Transverse colon (tissue), 3 donors: ENCODE measurements around the gene MACROD1.

Experiments
- EP300 ChIP-seq: sonication (generic); formaldehyde crosslinking; IDR thresholded peaks from one replicate; pipeline ENCODE4 v1.6.1; 2017; ENCODE audit warnings: antibody characterized with exemption, low read depth
- POLR2A ChIP-seq: fragments of 450-650 bp; IDR thresholded peaks from one replicate; pipeline ENCODE4 v1.6.1; 2016; ENCODE audit warnings: antibody characterized with exemption, mild to moderate bottlenecking, moderate library complexity
- TF ChIP-seq, protein P1 (sequence below), 5 experiments: fragments of 200-600 bp in 3 of 5; fragments of 450-650 bp in 2 of 5; sonication (generic) in 3 of 5; IDR thresholded peaks; 1 replicate in 2 of 5; 2 replicates in 3 of 5; pipeline ENCODE4 v1.5.1; 2016 to 2017; ENCODE audit warnings: antibody characterized with exemption in 5 of 5, inconsistent platforms in 3 of 5, mild to moderate bottlenecking in 2 of 5, moderate library complexity in 1 of 5

DNA sequence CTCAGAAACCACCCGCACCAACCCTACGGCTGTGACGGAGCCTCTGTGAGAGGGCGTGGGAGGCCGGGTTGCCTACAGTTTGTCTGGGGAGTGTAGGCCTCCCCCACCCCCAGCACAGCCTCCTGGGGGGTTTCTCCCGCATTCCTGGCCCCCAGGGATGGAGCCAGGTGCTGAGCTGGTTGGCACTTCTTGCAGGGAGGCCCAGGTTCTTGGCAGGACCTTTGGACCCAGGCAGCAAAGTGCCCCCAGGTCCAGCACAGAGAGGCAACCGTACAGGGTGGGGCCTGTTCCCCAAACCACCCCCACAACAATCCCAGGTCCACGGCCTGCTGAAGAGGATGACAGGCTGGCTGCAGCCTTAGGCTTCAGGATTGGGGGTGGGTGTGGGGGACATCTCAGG lies 36.5 kb downstream of the MACROD1 start:
- TF ChIP-seq POLR2A = no peak
- TF ChIP-seq, protein P1, sequence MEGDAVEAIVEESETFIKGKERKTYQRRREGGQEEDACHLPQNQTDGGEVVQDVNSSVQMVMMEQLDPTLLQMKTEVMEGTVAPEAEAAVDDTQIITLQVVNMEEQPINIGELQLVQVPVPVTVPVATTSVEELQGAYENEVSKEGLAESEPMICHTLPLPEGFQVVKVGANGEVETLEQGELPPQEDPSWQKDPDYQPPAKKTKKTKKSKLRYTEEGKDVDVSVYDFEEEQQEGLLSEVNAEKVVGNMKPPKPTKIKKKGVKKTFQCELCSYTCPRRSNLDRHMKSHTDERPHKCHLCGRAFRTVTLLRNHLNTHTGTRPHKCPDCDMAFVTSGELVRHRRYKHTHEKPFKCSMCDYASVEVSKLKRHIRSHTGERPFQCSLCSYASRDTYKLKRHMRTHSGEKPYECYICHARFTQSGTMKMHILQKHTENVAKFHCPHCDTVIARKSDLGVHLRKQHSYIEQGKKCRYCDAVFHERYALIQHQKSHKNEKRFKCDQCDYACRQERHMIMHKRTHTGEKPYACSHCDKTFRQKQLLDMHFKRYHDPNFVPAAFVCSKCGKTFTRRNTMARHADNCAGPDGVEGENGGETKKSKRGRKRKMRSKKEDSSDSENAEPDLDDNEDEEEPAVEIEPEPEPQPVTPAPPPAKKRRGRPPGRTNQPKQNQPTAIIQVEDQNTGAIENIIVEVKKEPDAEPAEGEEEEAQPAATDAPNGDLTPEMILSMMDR (IDR thresholded peaks at IDR 0.05) = no peak
- TF ChIP-seq EP300 = no peak
